HepG2 (cell line): ENCODE data around the gene ZNF276. TPM values are rescaled to one million over a fixed set of nuclear protein-coding genes. Genes with fewer than 3 reads are reported as not detected.

Source experiments
- CENPX ChIP-seq: sonication (generic); formaldehyde crosslinking; IDR thresholded peaks from 2 replicates; pipeline ENCODE4 v1.9.0; 2021; ENCODE audit warnings: mild to moderate bottlenecking, missing genetic modification reagents, moderate library complexity
- HMG20B ChIP-seq: conservative IDR thresholded peaks from 2 replicates; pipeline ENCODE4 v1.6.1; 2016; ENCODE audit warnings: missing genetic modification reagents, missing compliant biosample characterization
- HNF4A ChIP-seq: sonication (generic); formaldehyde crosslinking; IDR thresholded peaks from 2 replicates; pipeline ENCODE4 v1.4.0; 2020; ENCODE audit warnings: missing genetic modification reagents
- JARID2 ChIP-seq: sonication (generic); formaldehyde crosslinking; IDR thresholded peaks from 2 replicates; pipeline ENCODE4 v1.8.1; 2023; ENCODE audit warnings: missing genetic modification reagents, inconsistent platforms; ENCODE audit not compliant: insufficient replicate concordance
- KDM5B ChIP-seq: sonication (generic); formaldehyde crosslinking; IDR thresholded peaks from 2 replicates; pipeline ENCODE4 v1.4.0; 2020; ENCODE audit warnings: missing genetic modification reagents, mild to moderate bottlenecking, borderline replicate concordance
- KLF11 ChIP-seq: IDR thresholded peaks from 2 replicates; pipeline ENCODE4 v1.6.1; 2016; ENCODE audit warnings: missing compliant biosample characterization
- MXD1 ChIP-seq: sonication (generic); formaldehyde crosslinking; IDR thresholded peaks from 2 replicates; pipeline ENCODE4 v1.4.0; 2020; ENCODE audit warnings: mild to moderate bottlenecking, missing genetic modification reagents
- NFYB ChIP-seq: sonication (generic); formaldehyde crosslinking; IDR thresholded peaks from 2 replicates; pipeline ENCODE4 v1.4.0; 2020; ENCODE audit warnings: missing genetic modification reagents
- NR2C2 ChIP-seq: sonication (generic); formaldehyde crosslinking; IDR thresholded peaks from 2 replicates; pipeline ENCODE4 v1.4.0; 2020; ENCODE audit warnings: missing genetic modification reagents, mild to moderate bottlenecking, moderate library complexity, borderline replicate concordance
- PLRG1 ChIP-seq: fragments of 450-650 bp; conservative IDR thresholded peaks from 2 replicates; pipeline ENCODE4 v1.6.1; 2016
- PLSCR1 ChIP-seq: sonication (generic); formaldehyde crosslinking; IDR thresholded peaks from 2 replicates; pipeline ENCODE4 v1.5.0; 2020; ENCODE audit warnings: missing genetic modification reagents, mild to moderate bottlenecking, borderline replicate concordance
- RBM22 ChIP-seq: fragments of 200-400 bp; formaldehyde crosslinking; optimal IDR thresholded peaks from 2 replicates; pipeline ENCODE3; 2017; ENCODE audit warnings: mild to moderate bottlenecking, low read length, moderate library complexity
- SMAD3 ChIP-seq: sonication (generic); formaldehyde crosslinking; IDR thresholded peaks from 2 replicates; pipeline ENCODE4 v1.4.0; 2020; ENCODE audit warnings: missing genetic modification reagents
- SP1 ChIP-seq, 2 experiments: fragments of 450-650 bp in 1 of 2; sonication (generic) in 1 of 2; formaldehyde crosslinking in 1 of 2; IDR thresholded peaks; 2 replicates each; pipeline versions ENCODE4 v1.4.0 to v1.6.1; 2016 to 2020; ENCODE audit warnings: missing genetic modification reagents in 1 of 2
- SSRP1 ChIP-seq: IDR thresholded peaks from 2 replicates; pipeline ENCODE4 v1.6.1; 2016; ENCODE audit warnings: control low read depth
- TAF1 ChIP-seq: sonication (generic); formaldehyde crosslinking; IDR thresholded peaks from 2 replicates; pipeline ENCODE4 v1.4.0; 2020; ENCODE audit warnings: missing genetic modification reagents
- ZBTB7B ChIP-seq: sonication (generic); formaldehyde crosslinking; IDR thresholded peaks from 2 replicates; pipeline ENCODE4 v1.4.0; 2020; ENCODE audit warnings: missing genetic modification reagents
- ZNF44 ChIP-seq: sonication (generic); formaldehyde crosslinking; IDR thresholded peaks from 2 replicates; pipeline ENCODE4 v1.5.1; 2020; ENCODE audit warnings: mild to moderate bottlenecking, missing genetic modification reagents
- ZNF441 ChIP-seq: sonication (generic); formaldehyde crosslinking; IDR thresholded peaks from 2 replicates; pipeline ENCODE4 v1.7.0; 2021; ENCODE audit warnings: missing genetic modification reagents, borderline replicate concordance
- ZNF510 ChIP-seq: sonication (generic); formaldehyde crosslinking; IDR thresholded peaks from 2 replicates; pipeline ENCODE4 v1.4.0; 2020; ENCODE audit warnings: low read depth, mild to moderate bottlenecking, missing genetic modification reagents
- ZNF577 ChIP-seq: sonication (generic); formaldehyde crosslinking; IDR thresholded peaks from 2 replicates; pipeline ENCODE4 v1.4.0; 2020; ENCODE audit warnings: mild to moderate bottlenecking, low read depth, missing genetic modification reagents, borderline replicate concordance
- ZNF616 ChIP-seq: sonication (generic); formaldehyde crosslinking; IDR thresholded peaks from 2 replicates; pipeline ENCODE4 v1.5.0; 2020; ENCODE audit warnings: low read depth, mild to moderate bottlenecking, missing genetic modification reagents
- ZNF703 ChIP-seq: sonication (generic); formaldehyde crosslinking; IDR thresholded peaks from 2 replicates; pipeline ENCODE4 v1.5.1; 2020; ENCODE audit warnings: missing genetic modification reagents, mild to moderate bottlenecking, moderate library complexity, borderline replicate concordance
- ZNF704 ChIP-seq: sonication (generic); formaldehyde crosslinking; IDR thresholded peaks from 2 replicates; pipeline ENCODE4 v1.8.1; 2023; ENCODE audit warnings: mild to moderate bottlenecking, inconsistent platforms, moderate library complexity, missing genetic modification reagents, borderline replicate concordance
- ZNF788 ChIP-seq: sonication (generic); formaldehyde crosslinking; IDR thresholded peaks from 2 replicates; pipeline ENCODE4 v1.5.0; 2020; ENCODE audit warnings: mild to moderate bottlenecking, missing genetic modification reagents, borderline replicate concordance
- polyA plus RNA-seq, 8 experiments: library from polyadenylated mRNA; depleted of rRNA in 3 of 8; stranded (reverse) in 7 of 8; unstranded in 1 of 8; fragments of >200 nt; fragmentation: Illumina TruSeq in 4 of 8; extraction: Trizol in 4 of 8; gene quantifications; 2 replicates each; pipeline versions ENCODE4 v1.2.1 to v1.2.3, GENCODE V29; 2011 to 2016; ENCODE audit warnings: low read depth in 4 of 8, missing spikeins in 1 of 8, mixed read lengths in 1 of 8; ENCODE audit not compliant: insufficient read depth in 1 of 8
- total RNA-seq, 5 experiments: library from RNA; depleted of rRNA; stranded (reverse); fragments of >200 nt; fragmentation: Illumina TruSeq; extraction: Trizol; gene quantifications; 2 replicates each; pipeline ENCODE4 v1.2.3, GENCODE V29; 2016; ENCODE audit warnings: low read depth in 1 of 5
- TF ChIP-seq, protein P1 (sequence below): sonication (generic); formaldehyde crosslinking; IDR thresholded peaks from 2 replicates; pipeline ENCODE4 v1.8.0; 2022; ENCODE audit warnings: mild to moderate bottlenecking, missing genetic modification reagents
- TF ChIP-seq, protein P2 (sequence below): sonication (generic); formaldehyde crosslinking; IDR thresholded peaks from 2 replicates; pipeline ENCODE4 v1.4.0; 2020; ENCODE audit warnings: mild to moderate bottlenecking, missing genetic modification reagents

The ZNF276 gene
- total and polyA plus RNA-seq, 2 of the 13 experiments (the other 11 are each of a cell fraction or from before 2014, with no cell fraction given): 17.7 to 18.0 TPM

GRCh38 chr16:89700649-89701424, 20.5 kb upstream of the ZNF276 start (continued):
- TF ChIP-seq, protein P1, sequence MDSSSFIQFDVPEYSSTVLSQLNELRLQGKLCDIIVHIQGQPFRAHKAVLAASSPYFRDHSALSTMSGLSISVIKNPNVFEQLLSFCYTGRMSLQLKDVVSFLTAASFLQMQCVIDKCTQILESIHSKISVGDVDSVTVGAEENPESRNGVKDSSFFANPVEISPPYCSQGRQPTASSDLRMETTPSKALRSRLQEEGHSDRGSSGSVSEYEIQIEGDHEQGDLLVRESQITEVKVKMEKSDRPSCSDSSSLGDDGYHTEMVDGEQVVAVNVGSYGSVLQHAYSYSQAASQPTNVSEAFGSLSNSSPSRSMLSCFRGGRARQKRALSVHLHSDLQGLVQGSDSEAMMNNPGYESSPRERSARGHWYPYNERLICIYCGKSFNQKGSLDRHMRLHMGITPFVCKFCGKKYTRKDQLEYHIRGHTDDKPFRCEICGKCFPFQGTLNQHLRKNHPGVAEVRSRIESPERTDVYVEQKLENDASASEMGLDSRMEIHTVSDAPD (CRISPR knock-in tag): no peak
- TF ChIP-seq ZNF788 (peak; percentile 76), ZNF510 (CRISPR knock-in tag) (no peak), HNF4A (CRISPR knock-in tag) (peak; percentile 21; the same call in 1 of the 2 replicates), NFYB (CRISPR knock-in tag) (0 out of 2 replicates have a peak, but pooled peaks have one; percentile 6), KLF11 (CRISPR knock-in tag) (no peak), ZNF441 (CRISPR knock-in tag) (no peak), JARID2 (CRISPR knock-in tag) (peak; percentile 22), ZNF703 (CRISPR knock-in tag) (0 out of 2 replicates have a peak, but pooled peaks have one; percentile 44), ZNF44 (CRISPR knock-in tag) (no peak), MXD1 (peak; percentile 53; the same call in 1 of the 2 replicates), ZNF704 (CRISPR knock-in tag) (0 out of 2 replicates have a peak, but pooled peaks have one; percentile 10), SP1 (IDR thresholded peaks at IDR 0.05) (no peak), SP1 (CRISPR knock-in tag; IDR thresholded peaks at IDR 0.05) (no peak), ZNF577 (CRISPR knock-in tag) (0 out of 2 replicates have a peak, but pooled peaks have one; percentile 69), ZNF616 (CRISPR knock-in tag) (no peak), KDM5B (CRISPR knock-in tag) (no peak; the same call in none of the 2 replicates), NR2C2 (CRISPR knock-in tag) (no peak), PLSCR1 (CRISPR knock-in tag) (no peak), TAF1 (no peak), CENPX (no peak), RBM22 (no peak), SSRP1 (CRISPR knock-in tag) (no peak), ZBTB7B (CRISPR knock-in tag) (peak; percentile 79), HMG20B (CRISPR knock-in tag) (0 out of 2 replicates have a peak, but pooled peaks have one; percentile 37), SMAD3 (no peak), PLRG1 (no peak)
- TF ChIP-seq, protein P2, sequence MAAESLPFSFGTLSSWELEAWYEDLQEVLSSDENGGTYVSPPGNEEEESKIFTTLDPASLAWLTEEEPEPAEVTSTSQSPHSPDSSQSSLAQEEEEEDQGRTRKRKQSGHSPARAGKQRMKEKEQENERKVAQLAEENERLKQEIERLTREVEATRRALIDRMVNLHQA (CRISPR knock-in tag): no peak
